Activated naive CD4-positive, alpha-beta T cell treated with anti-CD3 and anti-CD28 coated beads, Interleukin-2, amount 10 ng/mL, durations not matched to agents 7 days and 5 days (primary cell): ENCODE data around the gene TOMT.

Source experiments
- CTCF ChIA-PET: fragments of 350-600 bp; sonication (Branson Sonifier 250); formaldehyde crosslinking; loops from one replicate; lab custom pipeline; 2021; ENCODE audit warnings: antibody characterized with exemption; lab: Charles Lee
- DNase-seq: peaks from one replicate; pipeline ENCODE4 v3.0.0-alpha.2; 2020
- H3K27ac Mint-ChIP-seq: one replicate; pipeline ENCODE4 v1.8.0; 2021; ENCODE audit warnings: mild to moderate bottlenecking, moderate library complexity, mixed read lengths
- H3K27me3 Mint-ChIP-seq: one replicate; pipeline ENCODE4 v1.8.0; 2021; ENCODE audit warnings: mild to moderate bottlenecking, mixed read lengths
- H3K36me3 Mint-ChIP-seq: one replicate; pipeline ENCODE4 v1.8.0; 2021; ENCODE audit warnings: mixed read lengths
- H3K4me1 Mint-ChIP-seq: one replicate; pipeline ENCODE4 v1.8.0; 2021; ENCODE audit warnings: mixed read lengths
- H3K4me3 Mint-ChIP-seq: one replicate; pipeline ENCODE4 v1.8.0; 2021; ENCODE audit warnings: mild to moderate bottlenecking, moderate library complexity, mixed read lengths
- H3K9me3 Mint-ChIP-seq: one replicate; pipeline ENCODE4 v1.8.0; 2021; ENCODE audit warnings: mixed read lengths

Gene TOMT

GRCh38 chr11:72079819-72080325 lies 25.9 kb upstream of the TOMT start:
- CTCF ChIA-PET = interaction anchor here (0.9 to 3.1 kb wide), 4 partner anchors 33 to 351 kb away, joined by 3 to 8 read pairs (median 4); partner anchors contain the start of gene ANAPC15
- Mint-ChIP-seq H3K27me3 (no peaks in the 10 kb centered on the region), H3K9me3 (no peaks in the 10 kb centered on the region), H3K27ac (peak overlapping the region; percentile 93), H3K4me1 (peaks cover 65% of the 10 kb centered on the region), H3K36me3 (peaks cover 24% of the 10 kb centered on the region), H3K4me3 (peak overlapping the region; percentile 88)
- DNase-seq = peak; percentile 33

- CTCF ChIA-PET = interaction anchor here (0.9 to 3.1 kb wide), 4 partner anchors 11 to 350 kb away, joined by 4 to 27 read pairs (median 6); no protein-coding TSS in a partner anchor
- no peaks in the 10 kb centered on the region for H3K9me3 Mint-ChIP-seq
- DNase-seq = peak; percentile 100
- peak within 1 kb of the TSS; percentile 93 for H3K27ac Mint-ChIP-seq
- H3K4me1 Mint-ChIP-seq = peaks cover 60% of the 10 kb centered on the region
- H3K27me3 Mint-ChIP-seq = no peaks in the 10 kb centered on the region
- H3K4me3 Mint-ChIP-seq = peak within 1 kb of the TSS; percentile 88
- H3K36me3 Mint-ChIP-seq = peaks cover 21% of the 10 kb centered on the region
These were observed 25.2 kb upstream of the TOMT start, which contains the start of the genes LRRC51 and NUMA1 for GRCh38 chr11:72080326-72081183. TSS of gene LRRC51 (plus strand) at chr11:72080850. CDS start at chr11:72089084, 8,234 bp downstream. TSS of gene NUMA1 (minus strand) at chr11:72080542. CDS start at chr11:72035943, 44,599 bp downstream.

GRCh38 chr11:72081184-72081644 lies 24.5 kb upstream of the TOMT start:
- H3K27me3 Mint-ChIP-seq = no peaks in the 10 kb centered on the region
- H3K36me3 Mint-ChIP-seq = peaks cover 18% of the 10 kb centered on the region
- H3K9me3 Mint-ChIP-seq = no peaks in the 10 kb centered on the region
- peak overlapping the region; percentile 88 for H3K4me3 Mint-ChIP-seq
- H3K27ac Mint-ChIP-seq = peak overlapping the region; percentile 93
- no peak for DNase-seq
- H3K4me1 Mint-ChIP-seq = peaks cover 60% of the 10 kb centered on the region
- CTCF ChIA-PET = interaction anchor here (0.6 to 2.4 kb wide), 5 partner anchors 10 to 56 kb away, joined by 3 to 27 read pairs (median 4); no protein-coding TSS in a partner anchor

GRCh38 chr11:72081821-72082453 lies 23.8 kb upstream of the TOMT start:
- Mint-ChIP-seq H3K27ac (peak overlapping the region; percentile 93), H3K27me3 (no peaks in the 10 kb centered on the region), H3K4me3 (peak overlapping the region; percentile 88), H3K4me1 (peaks cover 57% of the 10 kb centered on the region), H3K9me3 (no peaks in the 10 kb centered on the region), H3K36me3 (peaks cover 15% of the 10 kb centered on the region)
- CTCF ChIA-PET = interaction anchor here (0.6 to 2.4 kb wide), 5 partner anchors 9 to 57 kb away, joined by 3 to 27 read pairs (median 4); no protein-coding TSS in a partner anchor
- no peak for DNase-seq

- no peak overlapping the region for H3K27ac Mint-ChIP-seq
- no peak for DNase-seq
- H3K4me3 Mint-ChIP-seq = no peak overlapping the region
- CTCF ChIA-PET = no interaction called here
- H3K9me3 Mint-ChIP-seq = no peaks in the 10 kb centered on the region
- peaks cover 45% of the 10 kb centered on the region for H3K4me1 Mint-ChIP-seq
- peaks cover 16% of the 10 kb centered on the region for H3K36me3 Mint-ChIP-seq
- H3K27me3 Mint-ChIP-seq = no peaks in the 10 kb centered on the region
These were observed 22.3 kb upstream of the TOMT start for GRCh38 chr11:72083414-72083813.

GRCh38 chr11:72084076-72084475 lies 21.6 kb upstream of the TOMT start:
- H3K9me3 Mint-ChIP-seq = no peaks in the 10 kb centered on the region
- H3K27ac Mint-ChIP-seq = no peak overlapping the region
- no peak overlapping the region for H3K4me3 Mint-ChIP-seq
- no peak for DNase-seq
- CTCF ChIA-PET = interaction anchor here (2.8 kb wide), 1 partner anchor 106 kb away, joined by 10 read pairs; no protein-coding TSS in a partner anchor
- peaks cover 14% of the 10 kb centered on the region for H3K36me3 Mint-ChIP-seq
- no peaks in the 10 kb centered on the region for H3K27me3 Mint-ChIP-seq
- H3K4me1 Mint-ChIP-seq = peaks cover 39% of the 10 kb centered on the region

- no peak overlapping the region for H3K27ac Mint-ChIP-seq
- CTCF ChIA-PET = interaction anchor here (0.6 to 4.5 kb wide), 3 partner anchors 31 to 107 kb away, joined by 5 to 29 read pairs (median 10); no protein-coding TSS in a partner anchor
- H3K4me1 Mint-ChIP-seq = peaks cover 34% of the 10 kb centered on the region
- no peaks in the 10 kb centered on the region for H3K9me3 Mint-ChIP-seq
- no peaks in the 10 kb centered on the region for H3K27me3 Mint-ChIP-seq
- no peak for DNase-seq
- H3K36me3 Mint-ChIP-seq = peaks cover 20% of the 10 kb centered on the region
- H3K4me3 Mint-ChIP-seq = no peak overlapping the region
These were observed 20.8 kb upstream of the TOMT start for GRCh38 chr11:72084965-72085364.

- no peak overlapping the region for H3K4me3 Mint-ChIP-seq
- CTCF ChIA-PET = interaction anchor here (0.6 to 4.5 kb wide), 6 partner anchors 9 to 108 kb away, joined by 3 to 29 read pairs (median 4); no protein-coding TSS in a partner anchor
- no peaks in the 10 kb centered on the region for H3K27me3 Mint-ChIP-seq
- no peak overlapping the region for H3K27ac Mint-ChIP-seq
- H3K4me1 Mint-ChIP-seq = peaks cover 27% of the 10 kb centered on the region
- H3K36me3 Mint-ChIP-seq = peaks cover 24% of the 10 kb centered on the region
- no peaks in the 10 kb centered on the region for H3K9me3 Mint-ChIP-seq
- no peak for DNase-seq
These were observed 19.9 kb upstream of the TOMT start for GRCh38 chr11:72085621-72086351.

GRCh38 chr11:72088076-72088808 lies 17.5 kb upstream of the TOMT start:
- peaks cover 25% of the 10 kb centered on the region for H3K36me3 Mint-ChIP-seq
- H3K27ac Mint-ChIP-seq = no peak overlapping the region
- H3K27me3 Mint-ChIP-seq = no peaks in the 10 kb centered on the region
- CTCF ChIA-PET = interaction anchor here (1.3 to 4.5 kb wide), 2 partner anchors 60 to 63 kb away, joined by 3 to 29 read pairs; no protein-coding TSS in a partner anchor
- no peaks in the 10 kb centered on the region for H3K9me3 Mint-ChIP-seq
- peak; percentile 1 for DNase-seq
- H3K4me1 Mint-ChIP-seq = peaks cover 13% of the 10 kb centered on the region
- no peak overlapping the region for H3K4me3 Mint-ChIP-seq

- H3K4me1 Mint-ChIP-seq = peaks cover 7% of the 10 kb centered on the region
- no peaks in the 10 kb centered on the region for H3K9me3 Mint-ChIP-seq
- H3K4me3 Mint-ChIP-seq = no peak overlapping the region
- H3K27me3 Mint-ChIP-seq = no peaks in the 10 kb centered on the region
- peaks cover 34% of the 10 kb centered on the region for H3K36me3 Mint-ChIP-seq
- DNase-seq = peak; percentile 82
- CTCF ChIA-PET = interaction anchor here (0.7 to 6.8 kb wide), 26 partner anchors 9 to 339 kb away, joined by 3 to 156 read pairs (median 6); partner anchors contain the start of genes IL18BP, LAMTOR1 and LRRC51
- H3K27ac Mint-ChIP-seq = peak overlapping the region; percentile 38
These were observed 14.4 kb upstream of the TOMT start for GRCh38 chr11:72091292-72091691.

GRCh38 chr11:72098741-72099140 lies 7.0 kb upstream of the TOMT start:
- Mint-ChIP-seq H3K4me3 (no peak overlapping the region), H3K4me1 (peaks cover 34% of the 10 kb centered on the region), H3K27me3 (no peaks in the 10 kb centered on the region), H3K36me3 (peaks cover 53% of the 10 kb centered on the region), H3K9me3 (no peaks in the 10 kb centered on the region), H3K27ac (no peak overlapping the region)
- CTCF ChIA-PET = interaction anchor here (0.8 kb wide), 1 partner anchor 77 kb away, joined by 5 read pairs; no protein-coding TSS in a partner anchor
- no peak for DNase-seq

GRCh38 chr11:72100009-72100408 lies 5.7 kb upstream of the TOMT start:
- Mint-ChIP-seq H3K27ac (no peak overlapping the region), H3K27me3 (no peaks in the 10 kb centered on the region), H3K9me3 (no peaks in the 10 kb centered on the region), H3K36me3 (peaks cover 53% of the 10 kb centered on the region), H3K4me3 (no peak overlapping the region), H3K4me1 (peaks cover 41% of the 10 kb centered on the region)
- CTCF ChIA-PET = interaction anchor here (0.7 to 4.2 kb wide), 4 partner anchors 9 to 75 kb away, joined by 4 to 29 read pairs (median 4); no protein-coding TSS in a partner anchor
- DNase-seq = no peak
